GM12878 (cell line): ENCODE results near the gene ZNF80.

Experiments used
- EP300 ChIP-seq, 2 experiments: fragments of 150-350 bp in 1 of 2; IDR thresholded peaks; 2 replicates each; pipeline ENCODE4 v1.6.1; 2011 to 2012; ENCODE audit warnings: low read depth in 2 of 2, low read length in 2 of 2, borderline replicate concordance in 1 of 2, improper control_type of control experiment in 1 of 2, inconsistent platforms in 1 of 2; ENCODE audit not compliant: control insufficient read depth in 1 of 2
- MXI1 ChIP-seq: fragments of 150-350 bp; IDR thresholded peaks from 2 replicates; pipeline ENCODE4 v1.6.1; 2011; ENCODE audit warnings: low read depth, mild to moderate bottlenecking, inconsistent platforms, low read length, improper control_type of control experiment
- TF ChIP-seq, protein P1 (sequence below), 3 experiments: IDR thresholded peaks in 2 of 3; conservative IDR thresholded peaks in 1 of 3; 2 replicates each; pipeline ENCODE4 v1.5.1; 2011; ENCODE audit warnings: low read depth in 3 of 3, low read length in 3 of 3, mild to moderate bottlenecking in 3 of 3, control low read depth in 2 of 3, moderate library complexity in 2 of 3, inconsistent platforms in 1 of 3, mixed read lengths in 1 of 3; ENCODE audit not compliant: control insufficient read depth in 2 of 3, insufficient read depth in 1 of 3; ENCODE audit errors: extremely low read depth in 1 of 3

- no peak for TF ChIP-seq MXI1
- no peak for TF ChIP-seq EP300 (IDR thresholded peaks at IDR 0.05; ENCODE audit: borderline replicate concordance in 1 of 2, control insufficient read depth in 1 of 2, low read depth in 2 of 2, low read length in 2 of 2)
- TF ChIP-seq, protein P1, sequence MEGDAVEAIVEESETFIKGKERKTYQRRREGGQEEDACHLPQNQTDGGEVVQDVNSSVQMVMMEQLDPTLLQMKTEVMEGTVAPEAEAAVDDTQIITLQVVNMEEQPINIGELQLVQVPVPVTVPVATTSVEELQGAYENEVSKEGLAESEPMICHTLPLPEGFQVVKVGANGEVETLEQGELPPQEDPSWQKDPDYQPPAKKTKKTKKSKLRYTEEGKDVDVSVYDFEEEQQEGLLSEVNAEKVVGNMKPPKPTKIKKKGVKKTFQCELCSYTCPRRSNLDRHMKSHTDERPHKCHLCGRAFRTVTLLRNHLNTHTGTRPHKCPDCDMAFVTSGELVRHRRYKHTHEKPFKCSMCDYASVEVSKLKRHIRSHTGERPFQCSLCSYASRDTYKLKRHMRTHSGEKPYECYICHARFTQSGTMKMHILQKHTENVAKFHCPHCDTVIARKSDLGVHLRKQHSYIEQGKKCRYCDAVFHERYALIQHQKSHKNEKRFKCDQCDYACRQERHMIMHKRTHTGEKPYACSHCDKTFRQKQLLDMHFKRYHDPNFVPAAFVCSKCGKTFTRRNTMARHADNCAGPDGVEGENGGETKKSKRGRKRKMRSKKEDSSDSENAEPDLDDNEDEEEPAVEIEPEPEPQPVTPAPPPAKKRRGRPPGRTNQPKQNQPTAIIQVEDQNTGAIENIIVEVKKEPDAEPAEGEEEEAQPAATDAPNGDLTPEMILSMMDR (IDR thresholded peaks at IDR 0.05 in 2 of 3, conservative IDR thresholded peaks at IDR 0.05 in 1 of 3; ENCODE audit: control insufficient read depth in 2 of 3, extremely low read depth in 1 of 3, insufficient read depth in 1 of 3, low read depth in 3 of 3, low read length in 3 of 3), result no peak
Measured at GRCh38 chr3:114206342-114206741, 31.0 kb downstream of the ZNF80 start.
